ENCODE measurements around the gene SLC38A10.

SLC38A10 gene

DNA sequence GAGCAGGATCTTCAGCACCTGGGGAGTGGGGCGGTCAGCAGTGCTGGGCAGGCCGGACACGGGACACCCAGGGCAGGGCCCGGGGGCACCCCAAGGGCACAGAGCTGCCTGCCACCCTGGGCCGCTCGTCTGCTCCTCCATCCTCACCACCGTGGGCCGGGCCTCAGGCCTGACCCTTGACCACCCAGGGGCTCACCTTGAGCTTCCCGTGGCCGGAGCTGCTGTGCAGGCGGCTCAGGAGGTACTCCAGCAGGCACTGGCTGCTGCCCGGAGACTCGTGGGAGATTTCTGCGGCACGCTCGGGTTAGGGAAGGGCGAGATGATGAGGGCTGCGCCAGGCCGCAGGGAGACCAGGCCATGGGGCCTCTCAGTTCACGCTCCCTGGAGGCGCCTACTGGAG is 58.3 kb downstream of the SLC38A10 start:
- H3K27ac ChIP-seq (ENCODE audit: low read depth, low read length) = no peak overlapping the region
- no peaks in the 10 kb centered on the region for H3K9me3 ChIP-seq (ENCODE audit: control insufficient read depth, insufficient read depth, low read length)
- H3K4me3 ChIP-seq (ENCODE audit: low read depth, low read length) = no peak overlapping the region
- H3K9ac ChIP-seq (ENCODE audit: low read depth, low read length) = no peak overlapping the region
- H3K4me1 ChIP-seq (ENCODE audit: control insufficient read depth, insufficient read depth, low read length) = peaks cover 9% of the 10 kb centered on the region; the same call in 1 of the 2 replicates
- no peaks in the 10 kb centered on the region for H3K27me3 ChIP-seq (ENCODE audit: control insufficient read depth, insufficient read depth, low read length)
- H3K36me3 ChIP-seq (ENCODE audit: control insufficient read depth, insufficient read depth, low read length) = peaks cover 13% of the 10 kb centered on the region

GRCh38 chr17:81235822-81236740 is 59.0 kb downstream of the SLC38A10 start:
- Histone ChIP-seq H3K9ac (ENCODE audit: low read depth, low read length) (no peak overlapping the region), H3K9me3 (ENCODE audit: control insufficient read depth, insufficient read depth, low read length) (no peaks in the 10 kb centered on the region), H3K27me3 (ENCODE audit: control insufficient read depth, insufficient read depth, low read length) (no peaks in the 10 kb centered on the region), H3K36me3 (ENCODE audit: control insufficient read depth, insufficient read depth, low read length) (peaks cover 16% of the 10 kb centered on the region), H3K27ac (ENCODE audit: low read depth, low read length) (no peak overlapping the region), H3K4me1 (ENCODE audit: control insufficient read depth, insufficient read depth, low read length) (peaks cover 9% of the 10 kb centered on the region; the same call in 1 of the 2 replicates), H3K4me3 (ENCODE audit: low read depth, low read length) (no peak overlapping the region)

- H3K4me3 ChIP-seq (ENCODE audit: low read depth, low read length) = no peak overlapping the region
- H3K27ac ChIP-seq (ENCODE audit: low read depth, low read length) = no peak overlapping the region
- no peak overlapping the region for H3K9ac ChIP-seq (ENCODE audit: low read depth, low read length)
Measured at GRCh38 chr17:81234940-81235821, 59.9 kb downstream of the SLC38A10 start.

DNA sequence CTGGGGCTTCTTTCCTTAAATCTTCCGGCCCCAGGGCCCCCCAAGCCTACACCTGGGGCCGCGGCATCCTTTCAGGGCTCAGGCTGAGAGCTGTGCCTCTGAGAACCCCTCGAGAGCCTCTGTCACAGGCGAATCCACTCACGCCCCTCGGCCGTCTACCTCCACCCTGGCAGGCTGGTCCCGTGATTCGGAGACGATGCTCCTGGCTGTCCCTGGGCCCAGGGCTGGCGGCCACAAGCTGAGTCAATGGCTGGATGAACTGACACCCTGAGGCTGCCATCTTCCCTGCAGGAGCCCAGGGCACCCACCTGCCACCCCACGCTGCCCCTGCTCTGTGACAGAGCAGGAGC is 60.6 kb downstream of the SLC38A10 start:
- peaks cover 4% of the 10 kb centered on the region; the same call in 1 of the 2 replicates for H3K4me1 ChIP-seq (ENCODE audit: control insufficient read depth, insufficient read depth, low read length)
- H3K9me3 ChIP-seq (ENCODE audit: control insufficient read depth, insufficient read depth, low read length) = no peaks in the 10 kb centered on the region
- no peak overlapping the region for H3K27ac ChIP-seq (ENCODE audit: low read depth, low read length)
- no peaks in the 10 kb centered on the region for H3K27me3 ChIP-seq (ENCODE audit: control insufficient read depth, insufficient read depth, low read length)
- no peak overlapping the region for H3K9ac ChIP-seq (ENCODE audit: low read depth, low read length)
- no peak overlapping the region for H3K4me3 ChIP-seq (ENCODE audit: low read depth, low read length)
- peaks cover 21% of the 10 kb centered on the region for H3K36me3 ChIP-seq (ENCODE audit: control insufficient read depth, insufficient read depth, low read length)

More at GRCh38 chr17:81234940-81235821, 59.9 kb downstream of the SLC38A10 start:
- Histone ChIP-seq H3K4me1 (ENCODE audit: control insufficient read depth, insufficient read depth, low read length) (peaks cover 8% of the 10 kb centered on the region; the same call in 1 of the 2 replicates), H3K9me3 (ENCODE audit: control insufficient read depth, insufficient read depth, low read length) (no peaks in the 10 kb centered on the region), H3K36me3 (ENCODE audit: control insufficient read depth, insufficient read depth, low read length) (peaks cover 14% of the 10 kb centered on the region), H3K27me3 (ENCODE audit: control insufficient read depth, insufficient read depth, low read length) (no peaks in the 10 kb centered on the region)

DNA sequence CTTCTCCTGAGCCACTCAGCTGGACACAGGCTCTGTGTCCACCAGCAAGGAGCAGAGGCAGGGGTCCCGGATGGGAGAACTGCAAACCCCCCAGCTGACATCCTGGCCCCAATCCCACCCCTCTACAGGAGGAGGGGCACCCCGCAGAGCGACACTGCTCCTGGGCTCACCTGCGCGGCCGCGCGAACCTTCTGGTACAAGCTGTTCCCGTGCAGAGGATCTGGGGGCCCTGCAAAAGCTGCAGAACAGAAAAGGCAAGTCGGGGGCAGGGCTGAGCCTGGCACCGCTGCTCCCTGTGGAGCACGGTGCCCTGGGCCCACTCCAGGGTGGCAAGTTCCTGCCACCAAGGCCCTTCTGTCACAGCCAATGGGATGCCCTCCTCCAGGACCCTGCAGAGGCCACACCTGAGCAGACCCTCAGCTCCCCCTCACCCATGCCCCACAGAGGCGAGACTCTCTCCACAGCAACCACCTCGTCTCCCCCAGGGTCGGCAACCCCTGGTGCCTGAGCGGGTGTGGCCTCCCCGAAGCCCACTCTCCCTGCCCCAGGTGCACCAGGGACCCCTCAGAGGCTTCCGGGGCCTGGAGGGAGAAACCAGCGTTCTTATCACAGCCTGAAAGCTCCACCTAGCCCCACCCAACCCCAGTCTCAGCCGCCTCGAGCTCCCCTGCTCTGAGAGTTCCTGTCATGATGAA is 61.1 kb downstream of the SLC38A10 start:
- Histone ChIP-seq H3K4me1 (ENCODE audit: control insufficient read depth, insufficient read depth, low read length) (peaks cover 4% of the 10 kb centered on the region; the same call in 1 of the 2 replicates), H3K27me3 (ENCODE audit: control insufficient read depth, insufficient read depth, low read length) (no peaks in the 10 kb centered on the region), H3K9ac (ENCODE audit: low read depth, low read length) (no peak overlapping the region), H3K4me3 (ENCODE audit: low read depth, low read length) (no peak overlapping the region), H3K36me3 (ENCODE audit: control insufficient read depth, insufficient read depth, low read length) (peaks cover 23% of the 10 kb centered on the region), H3K9me3 (ENCODE audit: control insufficient read depth, insufficient read depth, low read length) (no peaks in the 10 kb centered on the region), H3K27ac (ENCODE audit: low read depth, low read length) (no peak overlapping the region)

DNA sequence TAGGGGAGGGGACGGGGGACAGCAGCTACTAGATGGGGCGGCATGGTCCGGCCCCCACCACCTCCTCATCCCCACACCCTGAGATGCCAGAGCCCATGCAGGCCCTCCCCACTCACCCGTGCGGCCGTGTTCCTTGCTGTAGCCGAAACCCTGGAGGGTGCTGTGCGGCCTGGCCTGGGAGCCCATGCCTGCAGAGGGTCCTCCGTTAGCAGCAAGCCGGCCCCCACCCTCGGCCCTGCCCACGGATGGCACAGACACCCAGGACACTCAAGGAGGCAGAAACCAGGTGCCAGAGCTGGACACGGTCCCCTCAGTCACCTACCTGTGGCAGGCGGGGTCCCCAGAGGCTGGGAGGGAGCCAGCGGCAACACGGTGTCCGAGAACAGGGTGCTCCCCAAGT is 61.8 kb downstream of the SLC38A10 start:
- peaks cover 23% of the 10 kb centered on the region for H3K36me3 ChIP-seq (ENCODE audit: control insufficient read depth, insufficient read depth, low read length)

GRCh38 chr17:81232616-81233241 is 62.4 kb downstream of the SLC38A10 start:
- no peak overlapping the region for H3K9ac ChIP-seq (ENCODE audit: low read depth, low read length)
- H3K9me3 ChIP-seq (ENCODE audit: control insufficient read depth, insufficient read depth, low read length) = no peaks in the 10 kb centered on the region
- H3K27me3 ChIP-seq (ENCODE audit: control insufficient read depth, insufficient read depth, low read length) = no peaks in the 10 kb centered on the region
- peaks cover 23% of the 10 kb centered on the region for H3K36me3 ChIP-seq (ENCODE audit: control insufficient read depth, insufficient read depth, low read length)
- 0 out of 2 replicates have a peak, but pooled peaks cover under 1% of the 10 kb centered on the region for H3K4me1 ChIP-seq (ENCODE audit: control insufficient read depth, insufficient read depth, low read length)
- H3K27ac ChIP-seq (ENCODE audit: low read depth, low read length) = no peak overlapping the region
- H3K4me3 ChIP-seq (ENCODE audit: low read depth, low read length) = no peak overlapping the region

More for the DNA sequence above, 61.8 kb downstream of the SLC38A10 start:
- H3K4me1 ChIP-seq (ENCODE audit: control insufficient read depth, insufficient read depth, low read length) = peaks cover 4% of the 10 kb centered on the region; the same call in 1 of the 2 replicates
- no peak overlapping the region for H3K4me3 ChIP-seq (ENCODE audit: low read depth, low read length)
- no peaks in the 10 kb centered on the region for H3K27me3 ChIP-seq (ENCODE audit: control insufficient read depth, insufficient read depth, low read length)
- no peaks in the 10 kb centered on the region for H3K9me3 ChIP-seq (ENCODE audit: control insufficient read depth, insufficient read depth, low read length)
- H3K27ac ChIP-seq (ENCODE audit: low read depth, low read length) = no peak overlapping the region
- no peak overlapping the region for H3K9ac ChIP-seq (ENCODE audit: low read depth, low read length)

DNA sequence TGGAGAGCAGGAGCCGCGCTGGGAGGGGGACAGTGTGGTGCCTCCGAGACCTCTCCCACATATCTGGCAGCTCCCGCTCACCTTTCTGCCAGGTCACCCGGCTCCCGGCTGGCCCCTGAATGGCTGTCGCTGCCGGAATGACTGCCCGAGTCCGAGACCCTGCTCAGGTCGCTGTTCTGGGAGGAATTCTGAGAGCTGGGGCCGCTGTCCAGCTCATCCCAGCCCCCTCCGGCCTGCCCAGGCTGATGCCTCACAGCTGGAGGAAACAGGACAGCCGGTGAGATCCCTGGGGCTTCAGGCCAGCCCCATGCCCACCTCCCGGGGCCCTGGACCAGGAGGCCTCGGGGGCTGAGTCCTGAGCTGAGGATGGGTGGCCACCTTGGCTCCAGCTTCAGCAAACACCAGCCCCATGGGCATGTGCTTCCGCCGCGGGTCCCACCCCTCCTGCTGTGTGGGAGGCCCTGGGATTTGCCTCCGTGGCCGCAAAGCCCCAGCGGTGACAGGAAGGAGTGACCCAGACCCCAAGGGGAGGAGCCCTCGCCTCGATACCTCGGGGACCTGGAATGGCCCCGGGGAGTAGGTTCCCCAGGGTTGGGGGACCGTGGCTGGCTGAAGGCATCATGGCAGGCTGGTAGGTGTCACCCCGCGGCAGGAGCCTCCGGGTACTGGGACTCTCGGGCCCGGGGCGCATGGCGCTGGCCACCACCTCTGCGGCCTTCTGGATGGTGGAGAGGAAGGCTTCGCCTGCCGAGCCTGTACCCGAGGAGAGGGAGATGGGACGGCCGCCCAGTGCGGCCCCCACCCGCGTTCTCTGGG is 63.1 kb downstream of the SLC38A10 start:
- H3K4me3 ChIP-seq (ENCODE audit: low read depth, low read length) = no peak overlapping the region
- H3K36me3 ChIP-seq (ENCODE audit: control insufficient read depth, insufficient read depth, low read length) = peaks cover 23% of the 10 kb centered on the region
- H3K27ac ChIP-seq (ENCODE audit: low read depth, low read length) = no peak overlapping the region
- no peaks in the 10 kb centered on the region for H3K27me3 ChIP-seq (ENCODE audit: control insufficient read depth, insufficient read depth, low read length)
- no peaks in the 10 kb centered on the region for H3K4me1 ChIP-seq (ENCODE audit: control insufficient read depth, insufficient read depth, low read length)
- H3K9ac ChIP-seq (ENCODE audit: low read depth, low read length) = no peak overlapping the region
- no peaks in the 10 kb centered on the region for H3K9me3 ChIP-seq (ENCODE audit: control insufficient read depth, insufficient read depth, low read length)

DNA sequence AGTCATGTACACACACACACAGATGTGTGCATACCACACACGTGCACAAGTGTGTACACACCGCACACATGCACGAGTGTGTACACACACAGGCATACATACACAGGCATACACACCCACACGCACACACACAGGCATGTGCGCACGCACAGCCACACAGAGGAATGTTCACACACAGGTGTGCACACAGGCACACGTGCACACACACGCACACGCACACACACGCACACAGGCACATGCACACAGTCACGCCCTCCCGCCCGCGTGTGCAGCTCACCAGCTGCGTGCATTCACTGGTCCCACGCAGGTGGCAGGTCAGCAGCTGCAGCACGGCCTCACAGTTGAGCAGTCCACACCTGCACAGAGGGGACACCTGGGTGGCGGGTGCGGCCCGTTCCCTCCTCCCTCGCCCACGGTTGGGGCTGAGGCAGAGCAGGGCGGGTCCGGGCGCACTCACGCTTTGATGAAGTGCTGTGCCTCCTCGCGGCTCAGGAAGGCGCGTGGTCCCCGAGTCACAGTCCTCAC is 63.9 kb downstream of the SLC38A10 start:
- no peak overlapping the region for H3K4me3 ChIP-seq (ENCODE audit: low read depth, low read length)
- peaks cover 23% of the 10 kb centered on the region for H3K36me3 ChIP-seq (ENCODE audit: control insufficient read depth, insufficient read depth, low read length)
- no peaks in the 10 kb centered on the region for H3K27me3 ChIP-seq (ENCODE audit: control insufficient read depth, insufficient read depth, low read length)
- no peak overlapping the region for H3K9ac ChIP-seq (ENCODE audit: low read depth, low read length)
- no peaks in the 10 kb centered on the region for H3K9me3 ChIP-seq (ENCODE audit: control insufficient read depth, insufficient read depth, low read length)
- H3K27ac ChIP-seq (ENCODE audit: low read depth, low read length) = no peak overlapping the region
- no peaks in the 10 kb centered on the region for H3K4me1 ChIP-seq (ENCODE audit: control insufficient read depth, insufficient read depth, low read length)

Data from HUES48 (cell line).